Uterus (tissue), 2 donors: ENCODE results near the gene PLCB2.

Experiments used
- POLR2A ChIP-seq, 2 donors: fragments of 450-650 bp; IDR thresholded peaks; one replicate each; pipeline ENCODE4 v1.6.1; 2016; ENCODE audit warnings: antibody characterized with exemption in 2 of 2, mild to moderate bottlenecking in 1 of 2, moderate library complexity in 1 of 2
- TF ChIP-seq, protein P1 (sequence below), 4 experiments: fragments of 200-600 bp in 2 of 4; fragments of 450-650 bp in 2 of 4; sonication (generic) in 2 of 4; IDR thresholded peaks; one replicate each; pipeline ENCODE4 v1.5.1; 2016 to 2019; ENCODE audit warnings: antibody characterized with exemption in 4 of 4, mild to moderate bottlenecking in 2 of 4, moderate library complexity in 1 of 4

DNA sequence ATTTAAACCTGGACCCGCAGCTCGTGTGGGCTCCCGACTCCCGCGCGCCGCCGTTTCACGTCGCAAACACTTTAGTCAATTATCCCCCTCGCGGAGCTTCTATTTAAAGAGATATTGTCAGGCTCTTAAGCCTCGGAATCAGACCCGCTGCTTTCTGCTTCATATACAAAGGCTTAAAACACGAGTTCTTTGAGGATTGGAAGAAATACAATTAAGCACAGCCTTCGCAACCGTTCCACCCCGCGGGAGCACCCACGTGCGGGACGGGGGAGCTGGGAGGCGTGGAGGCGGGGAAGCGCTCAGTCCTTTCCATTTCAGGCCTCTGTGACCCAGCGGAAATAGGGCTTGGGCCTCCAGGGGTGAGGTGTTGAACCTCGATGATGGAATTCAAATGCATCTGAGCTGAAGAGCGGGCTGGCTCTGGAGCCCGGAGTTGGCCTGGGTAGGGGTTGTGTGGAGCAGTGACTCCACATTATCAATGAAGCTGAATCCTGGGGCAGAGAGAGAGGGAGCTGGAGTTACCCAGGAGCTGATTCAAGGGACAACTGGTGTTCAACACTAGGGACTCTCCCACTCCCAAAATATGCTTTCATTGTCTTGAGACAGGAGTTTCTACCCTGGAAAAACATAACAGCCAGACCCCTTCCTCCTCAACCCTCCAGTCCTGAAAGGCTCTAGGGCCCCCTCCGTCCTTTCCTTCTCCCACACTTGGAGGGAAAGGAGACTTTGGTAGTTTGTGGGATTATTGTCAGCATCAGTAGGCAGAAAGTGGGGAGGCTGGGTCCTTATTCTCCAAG, 27.3 kb downstream of the PLCB2 start:
- no peak for TF ChIP-seq POLR2A (IDR thresholded peaks at IDR 0.05)
- TF ChIP-seq, protein P1, sequence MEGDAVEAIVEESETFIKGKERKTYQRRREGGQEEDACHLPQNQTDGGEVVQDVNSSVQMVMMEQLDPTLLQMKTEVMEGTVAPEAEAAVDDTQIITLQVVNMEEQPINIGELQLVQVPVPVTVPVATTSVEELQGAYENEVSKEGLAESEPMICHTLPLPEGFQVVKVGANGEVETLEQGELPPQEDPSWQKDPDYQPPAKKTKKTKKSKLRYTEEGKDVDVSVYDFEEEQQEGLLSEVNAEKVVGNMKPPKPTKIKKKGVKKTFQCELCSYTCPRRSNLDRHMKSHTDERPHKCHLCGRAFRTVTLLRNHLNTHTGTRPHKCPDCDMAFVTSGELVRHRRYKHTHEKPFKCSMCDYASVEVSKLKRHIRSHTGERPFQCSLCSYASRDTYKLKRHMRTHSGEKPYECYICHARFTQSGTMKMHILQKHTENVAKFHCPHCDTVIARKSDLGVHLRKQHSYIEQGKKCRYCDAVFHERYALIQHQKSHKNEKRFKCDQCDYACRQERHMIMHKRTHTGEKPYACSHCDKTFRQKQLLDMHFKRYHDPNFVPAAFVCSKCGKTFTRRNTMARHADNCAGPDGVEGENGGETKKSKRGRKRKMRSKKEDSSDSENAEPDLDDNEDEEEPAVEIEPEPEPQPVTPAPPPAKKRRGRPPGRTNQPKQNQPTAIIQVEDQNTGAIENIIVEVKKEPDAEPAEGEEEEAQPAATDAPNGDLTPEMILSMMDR (IDR thresholded peaks at IDR 0.05), result no peak
